ENCODE results near the gene CAMKMT.

Gene CAMKMT

GRCh38 chr2:44433895-44434294 lies 72.1 kb downstream of the CAMKMT start:
- H3K9ac ChIP-seq (ENCODE audit: low read length): no peak overlapping the region
- no peaks in the 10 kb centered on the region for H3K9me3 ChIP-seq (ENCODE audit: insufficient read depth, low read length)
- H3K27me3 ChIP-seq (ENCODE audit: low read length): no peaks in the 10 kb centered on the region
- no peaks in the 10 kb centered on the region for H4K20me1 ChIP-seq (ENCODE audit: low read depth, low read length)
- no peaks in the 10 kb centered on the region; the same call in 1 of the 2 replicates for H3K9me2 ChIP-seq (replicated peaks; ENCODE audit: insufficient read depth, low read length)
- no peaks in the 10 kb centered on the region for H3F3A ChIP-seq (ENCODE audit: insufficient read depth)
- no peaks in the 10 kb centered on the region for H3K79me2 ChIP-seq (ENCODE audit: insufficient read depth, low read length)
- H3K27ac ChIP-seq (ENCODE audit: low read depth, low read length): no peak overlapping the region
- no peak overlapping the region for H3K4me2 ChIP-seq (ENCODE audit: low read depth, low read length, poor library complexity, severe bottlenecking)
- no peak overlapping the region for H2AFZ ChIP-seq (ENCODE audit: low read depth, low read length, severe bottlenecking)
- TF ChIP-seq EZH2phosphoT487 (conservative IDR thresholded peaks at IDR 0.05; ENCODE audit: low read length) (no peak), CTCF (IDR thresholded peaks at IDR 0.05; ENCODE audit: insufficient read depth, low read length, poor library complexity, severe bottlenecking) (no peak)
- no peak overlapping the region for H3K4me3 ChIP-seq (ENCODE audit: insufficient read depth, low read length, poor library complexity, severe bottlenecking)
- no peaks in the 10 kb centered on the region for H3K36me3 ChIP-seq (ENCODE audit: low read length)

- no peaks in the 10 kb centered on the region for H3K79me2 ChIP-seq (ENCODE audit: insufficient read depth, low read length)
- no peaks in the 10 kb centered on the region for H3K9me3 ChIP-seq (ENCODE audit: insufficient read depth, low read length)
- no peak overlapping the region for H2AFZ ChIP-seq (ENCODE audit: low read depth, low read length, severe bottlenecking)
- no peaks in the 10 kb centered on the region for H4K20me1 ChIP-seq (ENCODE audit: low read depth, low read length)
- H3F3A ChIP-seq (ENCODE audit: insufficient read depth): no peaks in the 10 kb centered on the region
- TF ChIP-seq CTCF (IDR thresholded peaks at IDR 0.05; ENCODE audit: insufficient read depth, low read length, poor library complexity, severe bottlenecking): no peak
- no peak for TF ChIP-seq EZH2phosphoT487 (conservative IDR thresholded peaks at IDR 0.05; ENCODE audit: low read length)
- H3K9me2 ChIP-seq (replicated peaks; ENCODE audit: insufficient read depth, low read length): no peaks in the 10 kb centered on the region; the same call in 1 of the 2 replicates
- no peak overlapping the region for H3K27ac ChIP-seq (ENCODE audit: low read depth, low read length)
- H3K4me3 ChIP-seq (ENCODE audit: insufficient read depth, low read length, poor library complexity, severe bottlenecking): no peak overlapping the region
- no peaks in the 10 kb centered on the region for H3K27me3 ChIP-seq (ENCODE audit: low read length)
- H3K9ac ChIP-seq (ENCODE audit: low read length): no peak overlapping the region
- H3K4me2 ChIP-seq (ENCODE audit: low read depth, low read length, poor library complexity, severe bottlenecking): no peak overlapping the region
- no peaks in the 10 kb centered on the region for H3K36me3 ChIP-seq (ENCODE audit: low read length)
Measured at GRCh38 chr2:44441200-44441599, 79.5 kb downstream of the CAMKMT start.

GRCh38 chr2:44442019-44442418 lies 80.3 kb downstream of the CAMKMT start:
- Histone ChIP-seq H3K9me3 (ENCODE audit: insufficient read depth, low read length) (no peaks in the 10 kb centered on the region), H3K36me3 (ENCODE audit: low read length) (no peaks in the 10 kb centered on the region), H3K27ac (ENCODE audit: low read depth, low read length) (no peak overlapping the region), H2AFZ (ENCODE audit: low read depth, low read length, severe bottlenecking) (no peak overlapping the region), H3K9ac (ENCODE audit: low read length) (no peak overlapping the region), H4K20me1 (ENCODE audit: low read depth, low read length) (no peaks in the 10 kb centered on the region), H3K79me2 (ENCODE audit: insufficient read depth, low read length) (no peaks in the 10 kb centered on the region), H3K27me3 (ENCODE audit: low read length) (no peaks in the 10 kb centered on the region), H3K4me3 (ENCODE audit: insufficient read depth, low read length, poor library complexity, severe bottlenecking) (no peak overlapping the region), H3K4me2 (ENCODE audit: low read depth, low read length, poor library complexity, severe bottlenecking) (no peak overlapping the region), H3K9me2 (replicated peaks; ENCODE audit: insufficient read depth, low read length) (no peaks in the 10 kb centered on the region; the same call in 1 of the 2 replicates), H3F3A (ENCODE audit: insufficient read depth) (no peaks in the 10 kb centered on the region)
- no peak for TF ChIP-seq CTCF (IDR thresholded peaks at IDR 0.05; ENCODE audit: insufficient read depth, low read length, poor library complexity, severe bottlenecking)
- no peak for TF ChIP-seq EZH2phosphoT487 (conservative IDR thresholded peaks at IDR 0.05; ENCODE audit: low read length)
